ENCODE data around the gene MYO3B. TPM values are rescaled to one million over a fixed set of nuclear protein-coding genes. Genes with fewer than 3 reads are reported as not detected.

The MYO3B gene
- total RNA-seq, 2 donors from 2014 or later, result 0.16 TPM; not detected in 1

- no peak for DNase-seq
- no peak overlapping the region for H3K27ac Mint-ChIP-seq
- ATAC-seq, result no peak
- no peaks in the 10 kb centered on the region for H3K9me3 ChIP-seq (ENCODE audit: control insufficient read depth, low read length, poor library complexity, severe bottlenecking)
- peaks cover 33% of the 10 kb centered on the region for H3K27me3 Mint-ChIP-seq
- no peaks in the 10 kb centered on the region for H3K36me3 Mint-ChIP-seq (ENCODE audit: low read depth)
- H3K4me1 Mint-ChIP-seq, result no peaks in the 10 kb centered on the region
- no peak overlapping the region for H3K4me3 Mint-ChIP-seq
These were observed 143.6 kb downstream of the MYO3B start for GRCh38 chr2:170321526-170321925.

GRCh38 chr2:170322140-170322766 lies 144.3 kb downstream of the MYO3B start:
- no peaks in the 10 kb centered on the region for H3K4me1 Mint-ChIP-seq
- DNase-seq (no peak), ATAC-seq (no peak)
- peaks cover 34% of the 10 kb centered on the region for H3K27me3 Mint-ChIP-seq
- H3K27ac Mint-ChIP-seq, result no peak overlapping the region
- H3K4me3 Mint-ChIP-seq, result no peak overlapping the region
- H3K36me3 Mint-ChIP-seq (ENCODE audit: low read depth), result no peaks in the 10 kb centered on the region
- no peaks in the 10 kb centered on the region for H3K9me3 ChIP-seq (ENCODE audit: control insufficient read depth, low read length, poor library complexity, severe bottlenecking)

- H3K4me1 Mint-ChIP-seq, result no peaks in the 10 kb centered on the region
- no peak for DNase-seq
- peaks cover 35% of the 10 kb centered on the region for H3K27me3 Mint-ChIP-seq
- no peak overlapping the region for H3K27ac Mint-ChIP-seq
- no peaks in the 10 kb centered on the region for H3K9me3 ChIP-seq (ENCODE audit: control insufficient read depth, low read length, poor library complexity, severe bottlenecking)
- no peaks in the 10 kb centered on the region for H3K36me3 Mint-ChIP-seq (ENCODE audit: low read depth)
- ATAC-seq, result no peak
- H3K4me3 Mint-ChIP-seq, result no peak overlapping the region
These were observed 145.8 kb downstream of the MYO3B start for GRCh38 chr2:170323743-170324142.

- DNase-seq (peak in 1 of 3 donors; percentile 9), ATAC-seq (no peak)
- H3K36me3 Mint-ChIP-seq (ENCODE audit: low read depth), result no peaks in the 10 kb centered on the region
- H3K27ac Mint-ChIP-seq, result no peak overlapping the region
- no peaks in the 10 kb centered on the region for H3K4me1 Mint-ChIP-seq
- H3K4me3 Mint-ChIP-seq, result no peak overlapping the region
- H3K9me3 ChIP-seq (ENCODE audit: control insufficient read depth, low read length, poor library complexity, severe bottlenecking), result no peaks in the 10 kb centered on the region
- H3K27me3 Mint-ChIP-seq, result peaks cover 35% of the 10 kb centered on the region
These were observed 146.7 kb downstream of the MYO3B start for GRCh38 chr2:170324640-170325046.

- no peaks in the 10 kb centered on the region for H3K9me3 ChIP-seq (ENCODE audit: control insufficient read depth, low read length, poor library complexity, severe bottlenecking)
- H3K27me3 Mint-ChIP-seq, result peaks cover 61% of the 10 kb centered on the region
- no peaks in the 10 kb centered on the region for H3K36me3 Mint-ChIP-seq (ENCODE audit: low read depth)
- ATAC-seq (no peak), DNase-seq (no peak)
- H3K4me1 Mint-ChIP-seq, result no peaks in the 10 kb centered on the region
- H3K4me3 Mint-ChIP-seq, result no peak overlapping the region
- no peak overlapping the region for H3K27ac Mint-ChIP-seq
These were observed 152.9 kb downstream of the MYO3B start for GRCh38 chr2:170330881-170331280.

- no peaks in the 10 kb centered on the region for H3K9me3 ChIP-seq (ENCODE audit: control insufficient read depth, low read length, poor library complexity, severe bottlenecking)
- no peaks in the 10 kb centered on the region for H3K36me3 Mint-ChIP-seq (ENCODE audit: low read depth)
- ATAC-seq, result no peak
- peaks cover 3% of the 10 kb centered on the region for H3K4me1 Mint-ChIP-seq
- no peak for DNase-seq
- no peak overlapping the region for H3K27ac Mint-ChIP-seq
- peaks cover 57% of the 10 kb centered on the region for H3K27me3 Mint-ChIP-seq
- no peak overlapping the region for H3K4me3 Mint-ChIP-seq
These were observed 154.9 kb downstream of the MYO3B start for GRCh38 chr2:170332676-170333402.

DNA sequence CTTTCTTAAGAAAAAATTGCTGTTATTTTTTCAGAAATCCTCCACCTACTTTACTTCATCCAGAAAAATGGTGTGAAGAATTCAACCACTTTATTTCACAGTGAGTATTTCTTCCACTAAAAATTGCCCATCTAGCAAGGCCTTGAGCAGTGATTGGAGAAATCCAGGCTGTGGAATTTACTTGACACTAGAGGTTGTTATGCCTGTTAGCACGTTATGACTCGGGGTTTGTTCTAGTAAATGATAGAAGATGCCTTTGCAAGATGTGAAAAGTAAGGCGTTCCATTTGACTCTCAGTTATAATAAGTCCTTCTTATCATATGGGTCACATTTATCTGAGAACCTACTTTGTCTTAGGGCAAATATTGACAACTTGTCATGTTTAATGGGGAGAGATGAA lies 157.4 kb downstream of the MYO3B start:
- ATAC-seq (no peak), DNase-seq (no peak)
- Mint-ChIP-seq H3K4me1 (peaks cover 3% of the 10 kb centered on the region), H3K36me3 (ENCODE audit: low read depth) (no peaks in the 10 kb centered on the region), H3K4me3 (no peak overlapping the region), H3K27me3 (peaks cover 60% of the 10 kb centered on the region), H3K27ac (no peak overlapping the region)
- no peaks in the 10 kb centered on the region for H3K9me3 ChIP-seq (ENCODE audit: control insufficient read depth, low read length, poor library complexity, severe bottlenecking)

- Mint-ChIP-seq H3K27me3 (peaks cover 54% of the 10 kb centered on the region), H3K27ac (peak overlapping the region; percentile 24), H3K4me3 (no peak overlapping the region), H3K4me1 (peaks cover 3% of the 10 kb centered on the region), H3K36me3 (ENCODE audit: low read depth) (no peaks in the 10 kb centered on the region)
- no peaks in the 10 kb centered on the region for H3K9me3 ChIP-seq (ENCODE audit: control insufficient read depth, low read length, poor library complexity, severe bottlenecking)
- no peak for DNase-seq
- ATAC-seq, result no peak
These were observed 158.5 kb downstream of the MYO3B start for GRCh38 chr2:170336408-170336807.

DNA sequence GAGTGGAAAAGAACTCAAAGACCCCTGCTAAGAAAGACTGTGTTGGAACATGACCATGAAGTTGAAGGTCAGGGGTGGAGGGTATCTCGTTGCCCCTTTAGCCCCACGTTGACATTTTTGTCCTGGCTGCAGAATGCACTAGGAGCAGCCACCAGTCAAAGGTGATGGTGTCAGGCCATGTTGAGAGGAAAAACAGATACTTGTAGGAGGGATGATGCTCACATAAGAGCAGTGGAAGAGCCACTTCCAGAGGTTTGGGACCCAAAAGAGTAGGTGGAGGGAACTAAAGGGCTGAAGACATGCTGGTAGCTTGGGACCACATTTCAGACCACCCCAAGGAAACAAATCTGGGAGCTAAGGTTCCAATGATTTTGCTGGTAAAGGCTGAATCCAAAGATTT lies 159.0 kb downstream of the MYO3B start:
- no peak for DNase-seq
- H3K9me3 ChIP-seq (ENCODE audit: control insufficient read depth, low read length, poor library complexity, severe bottlenecking), result no peaks in the 10 kb centered on the region
- no peak overlapping the region for H3K4me3 Mint-ChIP-seq
- peaks cover 56% of the 10 kb centered on the region for H3K27me3 Mint-ChIP-seq
- peaks cover 3% of the 10 kb centered on the region for H3K4me1 Mint-ChIP-seq
- peak overlapping the region; percentile 24 for H3K27ac Mint-ChIP-seq
- no peak for ATAC-seq
- H3K36me3 Mint-ChIP-seq (ENCODE audit: low read depth), result no peaks in the 10 kb centered on the region

DNA sequence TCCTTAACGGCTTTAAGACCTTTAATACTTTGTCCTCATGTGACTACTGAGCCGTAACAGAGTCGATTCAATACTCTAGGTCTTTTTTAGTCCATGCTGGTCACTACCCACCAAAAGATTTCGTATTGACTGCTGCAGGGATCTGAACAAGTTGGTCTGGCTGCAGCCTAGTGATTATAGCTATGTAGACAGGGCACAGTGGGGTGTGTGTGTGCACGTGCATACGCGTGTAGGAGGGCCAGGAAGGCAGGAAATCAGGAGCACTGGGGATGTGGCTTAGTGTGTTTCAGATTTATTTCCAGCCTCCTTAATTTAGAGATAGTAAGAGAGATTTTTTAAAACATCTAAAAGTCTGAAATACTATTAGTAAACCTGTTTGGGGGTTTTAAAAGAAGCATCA lies 161.4 kb downstream of the MYO3B start:
- peaks cover 3% of the 10 kb centered on the region for H3K4me1 Mint-ChIP-seq
- H3K9me3 ChIP-seq (ENCODE audit: control insufficient read depth, low read length, poor library complexity, severe bottlenecking), result no peaks in the 10 kb centered on the region
- no peak overlapping the region for H3K27ac Mint-ChIP-seq
- H3K4me3 Mint-ChIP-seq, result no peak overlapping the region
- no peaks in the 10 kb centered on the region for H3K36me3 Mint-ChIP-seq (ENCODE audit: low read depth)
- no peak for ATAC-seq
- DNase-seq, result no peak
- H3K27me3 Mint-ChIP-seq, result peaks cover 41% of the 10 kb centered on the region

DNA sequence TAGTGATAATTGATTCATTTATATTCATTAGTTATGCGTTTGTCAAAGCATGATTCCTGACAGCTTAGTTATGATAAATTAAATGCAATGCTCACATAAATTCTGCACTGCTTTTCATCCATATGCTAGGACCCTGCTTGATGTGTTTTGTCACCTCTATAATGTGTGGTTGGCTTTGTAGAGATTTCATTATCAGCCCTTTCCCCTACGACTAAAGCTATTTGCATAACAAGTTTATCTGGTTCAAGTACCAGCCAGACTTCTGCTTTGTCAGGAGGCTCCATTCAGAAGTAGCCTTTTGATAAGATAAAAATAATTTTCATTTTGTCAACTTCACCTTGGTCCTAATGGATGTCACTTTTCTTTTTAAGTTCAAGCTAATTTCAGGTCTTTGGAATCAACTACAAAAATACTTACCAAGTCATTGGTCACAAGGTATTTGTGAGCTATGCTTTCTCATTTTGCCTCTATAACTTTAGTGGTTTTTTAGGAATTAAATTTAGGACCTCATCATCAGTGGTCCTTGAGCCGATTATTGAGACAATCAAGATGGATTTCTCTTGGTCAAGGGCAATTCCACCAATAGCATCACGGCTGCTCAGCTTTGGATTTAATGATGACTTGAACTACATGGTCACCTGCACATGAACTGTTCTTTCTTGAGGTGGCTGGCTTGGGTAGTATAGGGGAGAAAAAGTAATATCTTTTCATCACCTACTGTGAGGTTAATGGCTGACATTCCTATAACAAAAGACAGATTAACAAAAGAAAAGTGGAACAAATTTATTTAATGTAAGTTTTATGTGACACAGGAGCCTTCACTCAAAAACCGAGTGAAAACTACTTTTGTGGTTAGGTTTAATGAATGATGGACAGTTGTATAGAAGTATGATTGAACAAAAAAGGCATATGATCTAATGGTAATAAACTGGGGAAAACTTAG lies 162.1 kb downstream of the MYO3B start:
- Mint-ChIP-seq H3K4me3 (no peak overlapping the region), H3K27ac (no peak overlapping the region), H3K36me3 (ENCODE audit: low read depth) (no peaks in the 10 kb centered on the region), H3K4me1 (peaks cover 3% of the 10 kb centered on the region), H3K27me3 (peaks cover 35% of the 10 kb centered on the region)
- no peak for ATAC-seq
- H3K9me3 ChIP-seq (ENCODE audit: control insufficient read depth, low read length, poor library complexity, severe bottlenecking), result no peaks in the 10 kb centered on the region
- DNase-seq, result no peak

GRCh38 chr2:170340693-170341068 lies 162.7 kb downstream of the MYO3B start:
- no peak overlapping the region for H3K27ac Mint-ChIP-seq
- no peak overlapping the region for H3K4me3 Mint-ChIP-seq
- H3K36me3 Mint-ChIP-seq (ENCODE audit: low read depth), result no peaks in the 10 kb centered on the region
- peaks cover 28% of the 10 kb centered on the region for H3K27me3 Mint-ChIP-seq
- peaks cover 3% of the 10 kb centered on the region for H3K4me1 Mint-ChIP-seq
- ATAC-seq (no peak), DNase-seq (no peak)
- H3K9me3 ChIP-seq (ENCODE audit: control insufficient read depth, low read length, poor library complexity, severe bottlenecking), result no peaks in the 10 kb centered on the region

All from T-helper 17 cell (primary cell).